Upper lobe of left lung (tissue), 4 donors: ENCODE results near the gene GPR15.

Experiments
- EP300 ChIP-seq, 4 donors: sonication (generic); formaldehyde crosslinking; IDR thresholded peaks; one replicate each; pipeline ENCODE4 v1.5.1; 2017; ENCODE audit warnings: antibody characterized with exemption in 4 of 4, control low read depth in 2 of 4
- POLR2AphosphoS5 ChIP-seq, 2 donors: sonication (generic); formaldehyde crosslinking; IDR thresholded peaks; one replicate each; pipeline ENCODE4 v1.5.1; 2017; ENCODE audit warnings: antibody characterized with exemption in 2 of 2
- TF ChIP-seq, protein P1 (sequence below), 6 experiments: fragments of 450-650 bp in 4 of 6; fragments of 200-600 bp in 2 of 6; sonication (generic) in 2 of 6; IDR thresholded peaks; one replicate each; pipeline ENCODE4 v1.5.1; 2016 to 2019; ENCODE audit warnings: antibody characterized with exemption in 6 of 6

DNA sequence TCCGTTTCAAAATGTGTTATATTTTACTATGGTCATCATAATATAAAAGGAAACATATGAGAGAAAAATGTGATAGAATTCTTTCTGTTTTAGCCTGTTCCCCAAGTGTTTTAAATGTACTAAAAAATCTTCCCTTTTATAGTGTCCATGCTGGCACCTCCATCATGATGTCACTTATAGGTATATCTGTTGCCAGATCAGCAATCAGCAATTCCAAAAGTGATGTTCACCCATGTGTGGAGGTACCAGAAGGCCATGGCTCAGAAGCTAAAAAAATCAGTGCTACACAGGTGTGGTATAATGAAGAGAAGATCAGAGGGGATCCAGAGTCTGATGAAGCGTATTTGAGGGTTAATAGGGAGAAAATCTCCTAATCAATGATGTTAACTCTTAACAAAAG, 1.1 kb upstream of the GPR15 start:
- TF ChIP-seq, protein P1, sequence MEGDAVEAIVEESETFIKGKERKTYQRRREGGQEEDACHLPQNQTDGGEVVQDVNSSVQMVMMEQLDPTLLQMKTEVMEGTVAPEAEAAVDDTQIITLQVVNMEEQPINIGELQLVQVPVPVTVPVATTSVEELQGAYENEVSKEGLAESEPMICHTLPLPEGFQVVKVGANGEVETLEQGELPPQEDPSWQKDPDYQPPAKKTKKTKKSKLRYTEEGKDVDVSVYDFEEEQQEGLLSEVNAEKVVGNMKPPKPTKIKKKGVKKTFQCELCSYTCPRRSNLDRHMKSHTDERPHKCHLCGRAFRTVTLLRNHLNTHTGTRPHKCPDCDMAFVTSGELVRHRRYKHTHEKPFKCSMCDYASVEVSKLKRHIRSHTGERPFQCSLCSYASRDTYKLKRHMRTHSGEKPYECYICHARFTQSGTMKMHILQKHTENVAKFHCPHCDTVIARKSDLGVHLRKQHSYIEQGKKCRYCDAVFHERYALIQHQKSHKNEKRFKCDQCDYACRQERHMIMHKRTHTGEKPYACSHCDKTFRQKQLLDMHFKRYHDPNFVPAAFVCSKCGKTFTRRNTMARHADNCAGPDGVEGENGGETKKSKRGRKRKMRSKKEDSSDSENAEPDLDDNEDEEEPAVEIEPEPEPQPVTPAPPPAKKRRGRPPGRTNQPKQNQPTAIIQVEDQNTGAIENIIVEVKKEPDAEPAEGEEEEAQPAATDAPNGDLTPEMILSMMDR (IDR thresholded peaks at IDR 0.05), result no peak
- TF ChIP-seq POLR2AphosphoS5 (IDR thresholded peaks at IDR 0.05) (no peak), EP300 (IDR thresholded peaks at IDR 0.05) (no peak)
